Endothelial cell of umbilical vein (primary cell): ENCODE data around the gene CHCHD2. TPM values are rescaled to one million over a fixed set of nuclear protein-coding genes. Genes with fewer than 3 reads are reported as not detected.

Experiments
- BruUV-seq: library from RNA; stranded (reverse); fragments of 400-500 nt; replicated peaks from 2 replicates; lab custom pipeline; 2021; lab: Mats Ljungman, UMichigan
- CTCF ChIA-PET: fragments of 300-600, 350-600 bp; sonication (Branson Sonifier 250); formaldehyde crosslinking; loops from one replicate; lab custom pipeline; 2021; ENCODE audit warnings: antibody characterized with exemption, inconsistent platforms; lab: Charles Lee
- POLR2A ChIA-PET: fragments of 300-600, 350-600 bp; sonication (Branson Sonifier 250); formaldehyde crosslinking; loops from one replicate; lab custom pipeline; 2021; ENCODE audit warnings: antibody characterized with exemption, inconsistent platforms; lab: Charles Lee
- DNase-seq: peaks from one replicate; pipeline ENCODE4 v3.0.0-alpha.2; 2011; ENCODE audit warnings: low read depth, low spot score
- FAIRE-seq: peaks from 2 replicates; lab custom pipeline; 2011; peaks lifted over from hg19 to GRCh38; lab: Jason Lieb, UNC
- H2AFZ ChIP-seq: 2 replicates; pipeline ENCODE4 v1.6.0; 2012; ENCODE audit warnings: low read depth, low read length, control low read depth, inconsistent platforms
- H3K27ac ChIP-seq: 2 replicates; pipeline ENCODE4 v1.5.1; 2011; ENCODE audit warnings: low read depth, mild to moderate bottlenecking, control low read depth, low read length, moderate library complexity; ENCODE audit not compliant: insufficient read depth
- H3K27me3 ChIP-seq, 2 experiments: 2 replicates each; pipeline versions ENCODE4 v1.6.0 to v1.6.1; 2011; ENCODE audit warnings: low read length in 2 of 2, mixed read lengths in 1 of 2; ENCODE audit not compliant: control insufficient read depth in 2 of 2, insufficient read depth in 2 of 2
- H3K36me3 ChIP-seq, 2 experiments: 2 replicates in 1 of 2; 3 replicates in 1 of 2; pipeline ENCODE4 v1.5.1; 2011; ENCODE audit warnings: low read length in 2 of 2, mild to moderate bottlenecking in 1 of 2, moderate library complexity in 1 of 2; ENCODE audit not compliant: control insufficient read depth in 2 of 2, insufficient read depth in 2 of 2; ENCODE audit errors: extremely low read depth in 1 of 2
- H3K4me1 ChIP-seq: 3 replicates; pipeline ENCODE4 v1.5.1; 2011; ENCODE audit warnings: mild to moderate bottlenecking, low read length; ENCODE audit not compliant: control insufficient read depth, insufficient read depth; ENCODE audit errors: extremely low read depth
- H3K4me2 ChIP-seq: 2 replicates; pipeline ENCODE4 v1.6.1; 2011; ENCODE audit warnings: low read length, control low read depth, mixed read lengths; ENCODE audit not compliant: insufficient read depth
- H3K4me3 ChIP-seq, 3 experiments: fragments of 200-600 bp in 1 of 3; sonication (generic), shearing (Covaris generic) in 1 of 3; replicated peaks in 1 of 3; 2 replicates each; pipeline ENCODE4 v1.5.1; 2011 to 2016; ENCODE audit warnings: control low read depth in 3 of 3, low read length in 3 of 3, mild to moderate bottlenecking in 2 of 3, inconsistent platforms in 1 of 3, low read depth in 1 of 3, moderate library complexity in 1 of 3; ENCODE audit not compliant: insufficient read depth in 1 of 3
- H3K79me2 ChIP-seq: 2 replicates; pipeline ENCODE4 v1.6.0; 2012; ENCODE audit warnings: low read length, inconsistent platforms; ENCODE audit not compliant: control insufficient read depth, insufficient read depth
- H3K9ac ChIP-seq: replicated peaks from 2 replicates; pipeline ENCODE3; 2011; ENCODE audit warnings: low read length, control low read depth; ENCODE audit not compliant: insufficient read depth; ENCODE audit errors: extremely low read depth
- H3K9me1 ChIP-seq: replicated peaks from 3 replicates; pipeline ENCODE4 v1.6.0; 2011; ENCODE audit warnings: mild to moderate bottlenecking, low read length; ENCODE audit not compliant: control insufficient read depth, insufficient read depth; ENCODE audit errors: extremely low read depth
- H3K9me3 ChIP-seq: replicated peaks from 2 replicates; pipeline ENCODE4 v1.5.1; 2012; ENCODE audit warnings: low read length, inconsistent platforms; ENCODE audit not compliant: control insufficient read depth, insufficient read depth
- H4K20me1 ChIP-seq: replicated peaks from 2 replicates; pipeline ENCODE3; 2011; ENCODE audit warnings: mild to moderate bottlenecking, low read length; ENCODE audit not compliant: control insufficient read depth, insufficient read depth; ENCODE audit errors: extremely low read depth
- CTCF ChIP-seq, 2 donors: IDR thresholded peaks; 1 replicate in 1 of 2; 2 replicates in 1 of 2; pipeline ENCODE4 v1.5.1; 2011; ENCODE audit warnings: low read length in 2 of 2, mild to moderate bottlenecking in 2 of 2, moderate library complexity in 2 of 2, control low read depth in 1 of 2, inconsistent platforms in 1 of 2, low read depth in 1 of 2; ENCODE audit not compliant: insufficient read depth in 1 of 2; ENCODE audit errors: extremely low read depth in 1 of 2
- FOS ChIP-seq: IDR thresholded peaks from 2 replicates; pipeline ENCODE4 v1.6.1; 2011; ENCODE audit warnings: mild to moderate bottlenecking, low read length, moderate library complexity, borderline replicate concordance; ENCODE audit not compliant: insufficient read depth
- GATA2 ChIP-seq: IDR thresholded peaks from 2 replicates; pipeline ENCODE4 v1.7.0; 2011; ENCODE audit warnings: low read depth, mild to moderate bottlenecking, moderate library complexity, mixed read lengths, low read length; ENCODE audit not compliant: insufficient read length, insufficient read depth
- JUN ChIP-seq: IDR thresholded peaks from 2 replicates; pipeline ENCODE4 v1.6.1; 2011; ENCODE audit warnings: borderline replicate concordance, low read depth; ENCODE audit not compliant: insufficient read length, insufficient read depth
- MYC ChIP-seq: IDR thresholded peaks from one replicate; pipeline ENCODE4 v1.6.1; 2011; ENCODE audit warnings: mild to moderate bottlenecking, low read depth, low read length
- dilution Hi-C: fragments of 300-500 bp; cut with MboI; formaldehyde crosslinking; loops from one replicate; pipeline ENCODE4 v1.15.0; 2019; ENCODE audit warnings: low sequenced_read_pairs; ENCODE audit not compliant: extremely low pct_ligation_motif_present
- intact Hi-C: fragments of 100-400 bp; cut with micrococcal nuclease; formaldehyde crosslinking; loops from one replicate; pipeline ENCODE4 v1.10.0; 2022
- polyA plus RNA-seq, 4 experiments: library from polyadenylated mRNA; depleted of rRNA in 3 of 4; stranded (reverse) in 3 of 4; unstranded in 1 of 4; fragments of >200 nt; gene quantifications; 2 replicates each; pipeline versions ENCODE4 v1.2.1 to v1.2.3, GENCODE V29; 2011 to 2012; ENCODE audit warnings: missing spikeins in 1 of 4
- total RNA-seq: library from RNA; stranded (reverse); gene quantifications from 2 replicates; pipeline ENCODE4 v1.2.3, GENCODE V29; 2021

Gene CHCHD2
- total and polyA plus RNA-seq, 2 donors (not counting 3 experiments of a cell fraction or from before 2014, with no cell fraction given): 368 to 616 TPM

- Histone ChIP-seq H3K4me3 (no peak overlapping the region), H2AFZ (no peak overlapping the region), H3K4me1 (no peaks in the 10 kb centered on the region), H3K27me3 (no peaks in the 10 kb centered on the region), H3K4me2 (no peak overlapping the region), H3K9me1 (no peaks in the 10 kb centered on the region), H3K27ac (no peak overlapping the region), H3K9ac (no peak overlapping the region), H3K36me3 (no peaks in the 10 kb centered on the region), H4K20me1 (no peaks in the 10 kb centered on the region), H3K79me2 (no peaks in the 10 kb centered on the region), H3K9me3 (no peaks in the 10 kb centered on the region)
- ChIA-PET CTCF (no interaction called here), POLR2A (no interaction called here)
- DNase-seq: no peak
- TF ChIP-seq FOS (no peak), CTCF (IDR thresholded peaks at IDR 0.05; ENCODE audit: extremely low read depth in 1 of 2, insufficient read depth in 1 of 2, low read depth in 1 of 2, low read length in 2 of 2) (no peak), JUN (no peak), GATA2 (no peak), MYC (no peak)
- dilution Hi-C loops (no loop called here), intact Hi-C loops (no loop called here)
- FAIRE-seq: no peak
- no TSS peak for BruUV-seq
Observed at GRCh38 chr7:56127241-56127975, 21.1 kb upstream of the CHCHD2 start.
